Trophoblast cell (in vitro differentiated cells and primary cell): Measurements from ENCODE around the gene DRD2.

Experiments used
- DNase-seq, 2 donors: peaks; one replicate each; pipeline ENCODE4 v3.0.0-alpha.2; 2016
- H2AFZ ChIP-seq: 2 replicates; pipeline ENCODE4 v1.6.1; 2013; ENCODE audit warnings: low read length, moderate library complexity, mild to moderate bottlenecking; ENCODE audit not compliant: insufficient read depth, poor library complexity
- H2AK5ac ChIP-seq: 2 replicates; pipeline ENCODE4 v1.6.1; 2013; ENCODE audit warnings: mild to moderate bottlenecking, low read length
- H2BK120ac ChIP-seq: 2 replicates; pipeline ENCODE4 v1.6.1; 2013; ENCODE audit warnings: low read length, mild to moderate bottlenecking, moderate library complexity; ENCODE audit not compliant: insufficient read depth, poor library complexity
- H2BK12ac ChIP-seq: 2 replicates; pipeline ENCODE4 v1.6.1; 2013; ENCODE audit warnings: mild to moderate bottlenecking, low read length, moderate library complexity
- H2BK5ac ChIP-seq: 2 replicates; pipeline ENCODE4 v1.6.1; 2013; ENCODE audit warnings: low read length, low read depth, moderate library complexity, mild to moderate bottlenecking; ENCODE audit not compliant: poor library complexity
- H3K14ac ChIP-seq: 2 replicates; pipeline ENCODE4 v1.6.1; 2013; ENCODE audit warnings: mild to moderate bottlenecking, low read length
- H3K18ac ChIP-seq: 2 replicates; pipeline ENCODE4 v1.6.1; 2013; ENCODE audit warnings: mild to moderate bottlenecking, low read length
- H3K23ac ChIP-seq: 2 replicates; pipeline ENCODE4 v1.6.1; 2013; ENCODE audit warnings: low read length
- H3K27ac ChIP-seq: 2 replicates; pipeline ENCODE4 v1.5.1; 2013; ENCODE audit warnings: low read depth, mild to moderate bottlenecking, inconsistent platforms, low read length, moderate library complexity
- H3K27me3 ChIP-seq: 2 replicates; pipeline ENCODE4 v1.6.1; 2013; ENCODE audit warnings: inconsistent platforms, mild to moderate bottlenecking, low read length, moderate library complexity; ENCODE audit not compliant: insufficient read depth
- H3K36me3 ChIP-seq, 2 experiments: 1 replicate in 1 of 2; 2 replicates in 1 of 2; pipeline ENCODE4 v1.6.1; 2013; ENCODE audit warnings: low read length in 2 of 2, mild to moderate bottlenecking in 2 of 2, moderate library complexity in 1 of 2; ENCODE audit not compliant: insufficient read depth in 2 of 2, control insufficient read depth in 1 of 2
- H3K4ac ChIP-seq: 2 replicates; pipeline ENCODE4 v1.6.1; 2013; ENCODE audit warnings: low read depth, mild to moderate bottlenecking, low read length, moderate library complexity
- H3K4me1 ChIP-seq, 2 experiments: 1 replicate in 1 of 2; 2 replicates in 1 of 2; pipeline ENCODE4 v1.6.1; 2013; ENCODE audit warnings: low read length in 2 of 2, mild to moderate bottlenecking in 2 of 2, moderate library complexity in 1 of 2; ENCODE audit not compliant: insufficient read depth in 2 of 2, control insufficient read depth in 1 of 2
- H3K4me2 ChIP-seq: 2 replicates; pipeline ENCODE4 v1.6.1; 2013; ENCODE audit warnings: inconsistent platforms, mild to moderate bottlenecking, low read length, moderate library complexity
- H3K4me3 ChIP-seq: 2 replicates; pipeline ENCODE4 v1.5.1; 2013; ENCODE audit warnings: mild to moderate bottlenecking, low read depth, low read length, inconsistent platforms
- H3K79me1 ChIP-seq: one replicate; pipeline ENCODE4 v1.6.1; 2013; ENCODE audit warnings: low read length
- H3K79me2 ChIP-seq: 2 replicates; pipeline ENCODE4 v1.6.1; 2013; ENCODE audit warnings: low read length, mild to moderate bottlenecking; ENCODE audit not compliant: control insufficient read depth, insufficient read depth, poor library complexity
- H3K9ac ChIP-seq: 2 replicates; pipeline ENCODE4 v1.6.1; 2013; ENCODE audit warnings: mild to moderate bottlenecking, low read length
- H3K9me3 ChIP-seq: 2 replicates; pipeline ENCODE4 v1.6.1; 2013; ENCODE audit warnings: low read depth, mild to moderate bottlenecking, control low read depth, inconsistent platforms, low read length; ENCODE audit not compliant: insufficient read depth
- H4K12ac ChIP-seq: 2 replicates; pipeline ENCODE4 v1.6.1; 2013; ENCODE audit warnings: low read depth, mild to moderate bottlenecking, low read length, moderate library complexity
- H4K8ac ChIP-seq: 2 replicates; pipeline ENCODE4 v1.6.1; 2013; ENCODE audit warnings: low read depth, mild to moderate bottlenecking, low read length, moderate library complexity
- H4K91ac ChIP-seq: one replicate; pipeline ENCODE4 v1.6.1; 2013; ENCODE audit warnings: low read depth, mild to moderate bottlenecking, low read length, moderate library complexity
- WGBS: extraction: QIAGEN DNeasy Blood & Tissue Kit; methylation state at CpG from one replicate; pipeline ENCODE4 v1.1.7; 2013; ENCODE audit warnings: missing lambda C conversion rate; ENCODE audit not compliant: insufficient read length, insufficient coverage; ENCODE audit errors: extremely low coverage; 5-methylcytosine and 5-hydroxymethylcytosine counted together

The DRD2 gene

DNA sequence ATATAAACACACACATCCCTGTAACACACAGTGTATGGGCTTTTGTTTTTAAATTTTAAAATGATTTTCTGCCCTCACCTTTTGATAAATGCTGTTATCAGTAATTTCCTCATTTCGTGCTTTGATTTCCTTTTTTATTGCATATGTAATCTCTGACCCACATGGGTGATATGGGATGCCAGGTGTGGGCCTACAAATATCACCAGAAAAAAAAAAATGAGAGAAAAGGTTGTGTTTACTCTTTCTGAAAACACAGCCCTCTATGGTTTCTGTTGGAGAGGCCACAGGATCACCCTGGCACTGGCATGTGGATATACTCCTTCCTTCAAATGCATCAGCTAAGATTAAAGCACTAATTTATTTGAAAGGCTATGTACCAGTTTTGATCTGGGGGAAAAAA lies 17.0 kb downstream of the DRD2 start:
- WGBS = no CpG with 5 or more reads among the region's 1 CpG
- H3K4ac ChIP-seq = no peak overlapping the region
- no peak overlapping the region for H2BK120ac ChIP-seq
- H3K4me1 ChIP-seq = peaks cover under 1 to 4% of the 10 kb centered on the region in 2 experiments
- no peaks in the 10 kb centered on the region for H3K36me3 ChIP-seq
- H2AFZ ChIP-seq = no peak overlapping the region
- no peaks in the 10 kb centered on the region for H3K79me2 ChIP-seq
- H3K9me3 ChIP-seq = no peaks in the 10 kb centered on the region
- peaks cover 2% of the 10 kb centered on the region for H3K79me1 ChIP-seq
- no peak overlapping the region for H3K4me3 ChIP-seq
- no peak overlapping the region for H3K14ac ChIP-seq
- H4K12ac ChIP-seq = no peak overlapping the region
- no peak overlapping the region for H3K27ac ChIP-seq
- no peak overlapping the region for H2BK5ac ChIP-seq
- no peak overlapping the region for H3K18ac ChIP-seq
- no peaks in the 10 kb centered on the region for H3K27me3 ChIP-seq
- no peak overlapping the region for H4K91ac ChIP-seq
- DNase-seq = no peak
- no peak overlapping the region for H4K8ac ChIP-seq
- no peak overlapping the region for H2BK12ac ChIP-seq
- H3K23ac ChIP-seq = no peak overlapping the region
- no peak overlapping the region for H3K9ac ChIP-seq
- H3K4me2 ChIP-seq = no peak overlapping the region
- no peak overlapping the region for H2AK5ac ChIP-seq

DNA sequence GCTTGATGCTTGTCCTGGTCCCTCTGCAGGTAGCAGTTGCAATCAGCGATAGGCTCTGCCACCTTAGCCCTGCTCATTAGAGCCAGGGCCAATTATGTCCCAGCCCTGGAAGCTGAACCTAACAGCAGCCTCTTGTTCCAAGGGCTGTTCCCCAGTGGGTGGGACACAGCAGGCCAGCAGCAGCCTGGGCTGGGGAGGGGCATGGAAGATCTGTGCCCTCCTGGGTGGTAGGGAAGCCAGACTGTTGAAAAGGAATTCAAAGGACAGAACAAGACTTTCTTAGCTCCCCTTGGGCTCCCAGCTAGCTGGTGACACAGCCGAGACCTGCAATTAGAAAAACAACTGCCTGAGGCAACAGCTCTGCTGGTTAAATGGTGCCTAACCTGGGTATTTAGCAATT lies 17.4 kb downstream of the DRD2 start:
- H3K79me2 ChIP-seq = no peaks in the 10 kb centered on the region
- no peak overlapping the region for H4K12ac ChIP-seq
- H2BK5ac ChIP-seq = peak overlapping the region; percentile 9
- no peak overlapping the region for H3K4me2 ChIP-seq
- H2BK12ac ChIP-seq = peak overlapping the region; percentile 18
- no peak overlapping the region for H3K14ac ChIP-seq
- WGBS = no CpG with 5 or more reads among the region's 2 CpGs
- H3K4me3 ChIP-seq = no peak overlapping the region
- no peak overlapping the region for H2BK120ac ChIP-seq
- peaks cover 0 to 4% of the 10 kb centered on the region in 2 experiments for H3K4me1 ChIP-seq
- no peaks in the 10 kb centered on the region for H3K36me3 ChIP-seq
- H3K79me1 ChIP-seq = peaks cover 2% of the 10 kb centered on the region
- no peaks in the 10 kb centered on the region for H3K9me3 ChIP-seq
- no peaks in the 10 kb centered on the region for H3K27me3 ChIP-seq
- DNase-seq = peak in 1 of 2 donors; percentile 20
- H2AFZ ChIP-seq = no peak overlapping the region
- H3K27ac ChIP-seq = no peak overlapping the region
- no peak overlapping the region for H3K23ac ChIP-seq
- no peak overlapping the region for H3K9ac ChIP-seq
- no peak overlapping the region for H4K8ac ChIP-seq
- no peak overlapping the region for H3K18ac ChIP-seq
- H3K4ac ChIP-seq = no peak overlapping the region
- no peak overlapping the region for H2AK5ac ChIP-seq
- H4K91ac ChIP-seq = no peak overlapping the region

DNA sequence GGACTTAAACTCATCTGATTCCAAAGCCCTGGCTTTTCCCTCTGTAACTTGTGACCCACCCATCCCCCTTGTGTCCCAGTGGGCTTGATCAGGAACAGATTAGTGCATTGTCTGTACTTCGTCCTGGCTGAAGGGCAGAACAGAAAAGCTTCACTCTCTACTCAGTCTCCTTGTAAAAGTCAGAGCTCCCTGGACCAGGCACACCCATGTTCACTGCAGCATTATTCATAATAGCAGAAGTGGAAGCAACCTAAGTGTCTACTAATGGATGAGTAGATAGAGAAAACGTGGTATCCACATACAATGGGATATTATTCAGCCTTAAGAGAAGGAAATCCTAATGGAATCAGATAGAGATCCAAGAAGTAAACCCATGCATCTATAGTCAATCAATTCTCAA lies 20.7 kb downstream of the DRD2 start:
- Histone ChIP-seq H3K36me3 (no peaks in the 10 kb centered on the region), H2BK120ac (no peak overlapping the region), H3K79me1 (peaks cover 2% of the 10 kb centered on the region), H3K79me2 (no peaks in the 10 kb centered on the region), H2BK12ac (no peak overlapping the region), H3K27me3 (no peaks in the 10 kb centered on the region), H3K4me3 (no peak overlapping the region), H3K4me1 (peaks cover 4 to 7% of the 10 kb centered on the region in 2 experiments), H3K4ac (no peak overlapping the region), H3K23ac (no peak overlapping the region), H4K91ac (no peak overlapping the region), H3K9ac (no peak overlapping the region), H2AK5ac (no peak overlapping the region), H3K9me3 (peaks cover under 1% of the 10 kb centered on the region), H4K12ac (no peak overlapping the region), H3K27ac (no peak overlapping the region), H4K8ac (no peak overlapping the region), H2AFZ (no peak overlapping the region), H2BK5ac (no peak overlapping the region), H3K14ac (no peak overlapping the region), H3K4me2 (no peak overlapping the region), H3K18ac (no peak overlapping the region)
- WGBS = no CpG with 5 or more reads among the region's 2 CpGs
- DNase-seq = no peak

DNA sequence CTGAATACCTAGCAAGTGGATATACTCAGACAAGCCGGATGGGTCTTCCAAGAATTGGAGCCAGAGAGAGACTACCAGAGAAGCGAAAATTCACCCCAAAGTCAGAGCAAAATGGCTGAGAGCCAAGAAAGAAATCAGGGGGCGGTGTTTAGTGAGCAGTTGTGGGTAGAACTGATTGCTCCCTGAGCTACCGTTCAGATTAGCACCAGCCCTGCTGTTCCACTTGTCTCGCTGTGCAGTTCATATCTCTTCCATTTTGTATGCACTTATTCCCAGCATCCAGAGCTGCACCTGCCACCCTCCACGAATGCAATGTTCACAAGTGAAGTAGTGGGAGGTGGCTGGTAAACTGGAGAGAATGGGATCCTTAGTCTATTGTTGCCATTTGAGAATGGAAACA lies 25.5 kb downstream of the DRD2 start:
- Histone ChIP-seq H3K18ac (no peak overlapping the region), H3K9me3 (peaks cover 2% of the 10 kb centered on the region), H2BK5ac (no peak overlapping the region), H4K91ac (no peak overlapping the region), H3K14ac (no peak overlapping the region), H2BK120ac (no peak overlapping the region), H2BK12ac (no peak overlapping the region), H3K4me1 (peaks cover 29 to 35% of the 10 kb centered on the region in 2 experiments), H3K27ac (no peak overlapping the region), H3K4me2 (no peak overlapping the region), H3K4ac (no peak overlapping the region), H4K8ac (no peak overlapping the region), H2AK5ac (no peak overlapping the region), H3K79me2 (no peaks in the 10 kb centered on the region), H3K23ac (no peak overlapping the region), H3K36me3 (no peaks in the 10 kb centered on the region), H2AFZ (no peak overlapping the region), H3K27me3 (no peaks in the 10 kb centered on the region), H3K79me1 (peaks cover 25% of the 10 kb centered on the region), H3K9ac (no peak overlapping the region), H3K4me3 (no peak overlapping the region), H4K12ac (no peak overlapping the region)
- DNase-seq = no peak
- WGBS = no CpG with 5 or more reads among the region's 6 CpGs
